ENCODE measurements around the gene SAMD3.

The SAMD3 gene

DNA sequence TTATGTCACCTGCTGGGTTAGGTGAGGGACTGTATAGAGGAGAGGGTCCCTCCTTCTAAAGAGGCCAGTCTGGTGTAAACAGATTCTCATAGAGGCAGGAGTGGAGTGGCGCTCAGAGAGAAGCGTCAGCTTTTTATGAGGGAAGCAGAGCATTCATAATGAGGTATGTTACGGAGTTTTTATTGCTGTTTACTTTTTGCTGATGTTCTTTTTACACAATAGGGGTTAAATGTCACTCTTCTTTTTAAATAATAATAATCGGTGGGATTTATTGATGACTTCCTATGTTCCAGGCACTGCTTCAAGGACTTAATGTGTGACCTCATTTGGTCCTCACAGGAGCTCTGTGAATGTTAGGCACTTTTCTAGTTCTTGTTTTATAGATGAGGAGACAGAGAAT, 124.4 kb downstream of the SAMD3 start:
- H3K27ac Mint-ChIP-seq: no peak overlapping the region
- TF ChIP-seq, protein P1, sequence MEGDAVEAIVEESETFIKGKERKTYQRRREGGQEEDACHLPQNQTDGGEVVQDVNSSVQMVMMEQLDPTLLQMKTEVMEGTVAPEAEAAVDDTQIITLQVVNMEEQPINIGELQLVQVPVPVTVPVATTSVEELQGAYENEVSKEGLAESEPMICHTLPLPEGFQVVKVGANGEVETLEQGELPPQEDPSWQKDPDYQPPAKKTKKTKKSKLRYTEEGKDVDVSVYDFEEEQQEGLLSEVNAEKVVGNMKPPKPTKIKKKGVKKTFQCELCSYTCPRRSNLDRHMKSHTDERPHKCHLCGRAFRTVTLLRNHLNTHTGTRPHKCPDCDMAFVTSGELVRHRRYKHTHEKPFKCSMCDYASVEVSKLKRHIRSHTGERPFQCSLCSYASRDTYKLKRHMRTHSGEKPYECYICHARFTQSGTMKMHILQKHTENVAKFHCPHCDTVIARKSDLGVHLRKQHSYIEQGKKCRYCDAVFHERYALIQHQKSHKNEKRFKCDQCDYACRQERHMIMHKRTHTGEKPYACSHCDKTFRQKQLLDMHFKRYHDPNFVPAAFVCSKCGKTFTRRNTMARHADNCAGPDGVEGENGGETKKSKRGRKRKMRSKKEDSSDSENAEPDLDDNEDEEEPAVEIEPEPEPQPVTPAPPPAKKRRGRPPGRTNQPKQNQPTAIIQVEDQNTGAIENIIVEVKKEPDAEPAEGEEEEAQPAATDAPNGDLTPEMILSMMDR (IDR thresholded peaks at IDR 0.05): no peak
- no peaks in the 10 kb centered on the region for H3K9me3 Mint-ChIP-seq
- no peak overlapping the region for H3K4me3 Mint-ChIP-seq
- H3K4me1 Mint-ChIP-seq: no peaks in the 10 kb centered on the region
- H3K27me3 Mint-ChIP-seq (ENCODE audit: low read depth, poor library complexity): no peaks in the 10 kb centered on the region
- DNase-seq: no peak
- peaks cover 77% of the 10 kb centered on the region for H3K36me3 Mint-ChIP-seq (ENCODE audit: low read depth)

All from nephron progenitor cell (in vitro differentiated cells).